ENCODE data around the gene MAPK8IP1.

Gene MAPK8IP1

GRCh38 chr11:45860764-45861510 is 24.5 kb upstream of the MAPK8IP1 start:
- no peak for DNase-seq

DNA sequence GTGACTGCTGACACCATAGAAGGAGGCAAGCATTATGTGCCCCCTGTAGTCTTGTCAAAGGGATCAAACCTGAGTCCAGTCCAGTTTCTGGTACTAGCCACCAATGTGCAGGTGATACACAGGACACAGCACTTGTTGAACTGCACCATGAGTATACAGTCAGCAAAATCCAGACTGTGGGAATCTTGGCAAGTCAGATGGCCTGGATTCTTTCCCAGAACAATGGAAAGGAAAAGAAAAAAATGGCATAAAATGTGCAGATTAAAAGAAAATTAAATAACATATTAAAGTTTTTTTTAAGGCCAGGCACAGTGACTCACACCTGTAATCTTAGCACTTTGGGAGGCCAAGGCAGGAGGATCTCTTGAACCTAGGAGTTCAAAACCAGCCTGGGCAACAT is 21.4 kb upstream of the MAPK8IP1 start:
- DNase-seq: no peak

DNA sequence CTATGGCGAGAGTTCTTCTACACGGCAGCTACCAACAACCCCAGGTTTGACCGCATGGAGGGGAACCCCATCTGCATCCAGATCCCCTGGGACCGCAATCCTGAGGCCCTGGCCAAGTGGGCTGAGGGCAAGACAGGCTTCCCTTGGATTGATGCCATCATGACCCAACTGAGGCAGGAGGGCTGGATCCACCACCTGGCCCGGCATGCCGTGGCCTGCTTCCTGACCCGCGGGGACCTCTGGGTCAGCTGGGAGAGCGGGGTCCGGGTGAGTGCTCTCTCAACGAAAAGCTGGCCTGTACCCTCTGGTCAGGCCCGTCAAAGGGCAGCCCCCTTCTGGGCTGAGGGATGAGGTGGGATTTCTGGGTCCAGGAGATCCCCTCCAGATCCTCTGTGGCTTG is 15.9 kb upstream of the MAPK8IP1 start:
- no peak for DNase-seq

DNA sequence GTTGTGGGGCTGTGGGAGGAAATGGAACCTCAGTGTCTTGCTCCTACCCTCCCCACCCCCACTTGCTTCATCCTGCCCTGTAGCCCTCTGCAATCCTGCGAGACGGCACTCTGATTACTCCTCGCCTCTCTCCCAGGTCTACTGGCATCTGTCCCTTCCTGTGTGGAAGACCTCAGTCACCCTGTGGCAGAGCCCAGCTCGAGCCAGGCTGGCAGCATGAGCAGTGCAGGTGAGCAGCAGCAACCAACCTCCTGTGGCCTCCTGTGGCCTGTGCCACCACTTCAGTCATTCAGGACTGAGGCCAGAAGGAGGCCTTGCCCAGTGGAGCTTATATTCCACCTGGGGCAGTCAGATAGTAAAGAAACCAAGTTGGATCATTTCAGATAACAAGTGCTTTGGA is 14.7 kb upstream of the MAPK8IP1 start:
- no peak for DNase-seq

- no peak for DNase-seq
Measured at GRCh38 chr11:45871638-45872037, 13.8 kb upstream of the MAPK8IP1 start.

DNA sequence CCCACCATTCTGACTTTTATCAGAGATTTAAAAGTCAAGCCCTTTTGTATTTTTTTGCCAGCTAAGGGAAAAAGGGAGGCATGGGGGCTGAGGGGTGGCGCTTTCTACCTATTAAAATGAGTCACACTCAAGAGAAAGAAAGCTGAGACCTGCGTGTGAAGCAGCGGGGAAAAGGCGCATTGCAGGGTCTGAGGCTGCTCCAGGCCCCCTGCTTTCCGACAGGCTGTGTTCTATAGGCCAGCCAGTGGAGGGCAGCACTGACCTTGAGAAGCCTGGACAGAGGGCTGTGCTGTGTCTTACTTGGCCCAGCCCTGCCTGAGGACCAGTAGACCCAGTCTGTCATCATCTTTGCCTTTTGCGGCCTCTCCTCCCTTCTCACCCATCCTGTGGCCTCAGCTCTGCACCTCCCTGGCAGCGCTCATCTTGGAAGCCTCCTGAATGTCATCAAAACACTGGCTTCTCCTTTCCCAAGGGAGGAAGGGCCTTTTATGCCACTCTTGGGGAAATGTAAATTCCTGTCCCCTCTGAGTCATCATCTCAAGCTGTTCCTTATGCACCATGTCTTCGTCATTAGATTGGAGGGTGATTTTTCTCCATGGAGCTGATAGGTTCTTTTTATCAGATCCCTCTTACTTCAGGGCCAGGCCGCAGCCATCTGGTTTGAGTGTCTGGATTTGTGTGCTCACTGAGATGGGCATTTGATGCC is 12.6 kb upstream of the MAPK8IP1 start:
- DNase-seq: no peak

DNA sequence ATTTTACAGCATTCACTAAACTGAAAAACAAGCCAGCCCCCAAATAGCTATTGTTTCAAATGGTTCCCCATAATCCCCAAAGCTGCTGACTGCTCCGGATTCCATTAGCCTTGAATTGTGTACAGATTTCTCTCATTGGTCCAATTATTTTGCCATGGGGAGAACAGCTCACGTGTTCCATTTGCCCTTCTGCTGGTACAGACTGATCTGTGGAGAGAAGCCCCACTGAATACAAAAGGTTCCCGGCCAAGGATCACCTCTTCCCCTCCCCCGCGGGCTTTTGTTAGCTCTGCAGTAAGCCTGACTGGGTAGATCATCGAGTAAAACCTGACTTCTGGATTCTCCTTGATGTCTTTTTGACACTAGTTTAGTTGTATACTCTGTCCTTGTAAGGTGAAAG is 9.1 kb upstream of the MAPK8IP1 start:
- DNase-seq: no peak

DNA sequence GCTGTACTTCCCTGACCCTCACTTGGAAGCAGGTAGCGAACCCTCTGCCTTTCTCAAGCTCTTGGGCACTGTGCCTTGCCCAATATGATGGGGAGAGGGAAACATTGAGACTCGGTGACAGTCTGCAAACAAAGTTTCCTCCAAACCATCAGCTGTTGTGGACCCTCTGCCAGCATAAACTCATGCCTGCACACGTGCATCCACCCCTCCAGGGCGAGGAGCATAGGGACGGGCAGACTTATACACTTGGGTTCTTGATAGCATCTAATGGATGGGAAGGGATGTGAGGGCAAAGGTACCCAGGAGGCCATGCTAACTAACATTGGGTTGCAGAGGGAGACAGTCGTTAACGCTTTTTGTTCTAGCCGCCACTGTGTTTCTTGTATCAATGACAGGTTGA is 8.2 kb upstream of the MAPK8IP1 start:
- DNase-seq: no peak

DNA sequence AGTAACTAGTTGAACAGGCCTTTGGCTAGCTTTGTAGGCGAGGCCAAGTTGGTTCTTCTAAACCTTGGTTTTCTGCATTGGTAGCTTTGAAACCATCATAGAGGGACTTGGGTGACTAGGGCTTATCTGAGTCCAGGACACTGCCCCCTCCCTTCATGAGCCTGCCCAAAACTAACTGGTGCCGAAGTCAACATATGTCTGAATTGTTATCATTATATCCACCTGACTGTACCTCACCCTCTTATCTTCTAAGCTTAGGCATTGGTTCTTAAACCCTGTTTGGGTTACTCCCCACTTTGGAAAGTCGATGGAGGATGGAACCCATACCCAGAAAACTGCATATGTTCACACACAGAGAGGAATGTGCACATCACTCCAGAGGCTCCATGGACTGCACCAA is 7.6 kb upstream of the MAPK8IP1 start:
- no peak for DNase-seq

- DNase-seq: no peak
Measured at GRCh38 chr11:45879803-45880686, 5.4 kb upstream of the MAPK8IP1 start.

DNA sequence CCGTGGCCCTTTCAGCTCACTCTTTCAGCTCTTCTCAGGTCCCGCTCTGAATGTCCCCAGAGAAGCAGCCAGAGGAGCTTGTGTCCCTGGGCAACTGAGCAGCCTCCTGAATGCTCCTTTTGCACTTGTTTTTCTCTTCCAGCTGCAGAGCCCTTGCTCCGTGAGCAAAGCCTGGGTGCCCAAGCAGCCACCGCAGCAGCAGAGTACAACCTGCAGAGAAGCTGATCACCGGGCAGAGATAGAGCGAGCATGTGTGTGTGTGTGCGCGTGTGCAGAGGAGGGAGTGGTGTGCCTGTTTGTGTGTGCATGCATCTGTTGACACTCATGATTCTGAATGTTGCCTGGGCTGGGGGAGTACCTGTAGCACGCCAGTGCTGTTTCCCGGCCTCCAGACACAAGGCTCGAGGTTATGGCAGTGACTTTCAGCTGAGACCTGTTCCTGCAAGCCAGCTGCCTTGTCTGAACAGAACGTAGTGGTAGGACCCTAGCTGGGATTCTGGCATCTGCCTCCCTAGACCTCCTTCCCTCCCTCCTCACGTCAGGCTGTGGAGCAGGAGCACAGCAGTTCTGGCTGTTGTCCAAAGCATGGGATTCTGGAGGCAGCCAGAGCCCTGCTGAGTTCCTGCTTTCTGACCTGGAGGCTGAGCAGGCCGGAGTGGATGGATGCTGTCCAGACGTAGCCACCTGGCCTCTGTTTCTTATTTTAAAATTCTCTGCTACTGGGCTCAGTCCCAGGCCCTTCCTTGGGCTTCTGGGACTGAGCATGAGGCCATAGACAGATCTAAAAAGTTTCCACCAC is 4.5 kb upstream of the MAPK8IP1 start:
- DNase-seq: no peak

DNA sequence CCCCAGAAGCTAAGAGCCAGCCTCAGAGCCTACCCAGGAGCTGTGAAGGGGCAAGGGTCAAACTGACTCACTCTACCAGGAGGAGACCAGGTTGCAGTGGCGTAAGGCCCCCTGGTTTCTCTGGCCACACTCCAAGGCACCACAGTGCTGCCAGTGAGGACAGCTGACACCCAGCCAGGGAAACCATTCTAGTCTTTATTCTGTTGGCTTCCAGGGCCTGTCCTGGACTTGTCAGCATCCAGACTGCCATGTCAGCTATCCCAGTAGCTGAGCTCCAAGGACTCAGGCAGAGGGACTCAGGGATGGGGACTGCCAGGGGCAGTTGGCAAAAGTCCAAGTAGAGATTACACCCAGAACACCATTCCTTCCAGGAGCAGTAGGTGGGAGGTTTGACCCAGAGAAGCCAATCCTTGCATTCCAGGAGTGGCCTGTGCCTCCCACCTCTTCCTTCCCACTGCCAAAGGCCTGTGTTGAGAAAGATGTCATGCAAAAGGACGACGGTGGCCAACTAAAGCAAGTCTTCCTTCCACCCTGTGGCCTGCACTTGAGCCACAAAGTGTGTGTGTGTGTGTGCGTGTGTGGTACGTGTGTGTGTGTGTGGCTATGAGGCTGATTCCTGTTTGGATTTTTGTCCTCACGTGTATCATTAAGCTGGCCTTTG is 3.6 kb upstream of the MAPK8IP1 start:
- DNase-seq: no peak

- DNase-seq: no peak
Measured at GRCh38 chr11:45884596-45885185, 760 bp upstream of the MAPK8IP1 start.

GRCh38 chr11:45885921-45886721 is 670 bp downstream of the MAPK8IP1 start:
- DNase-seq: no peak

GRCh38 chr11:45886816-45887520 is 1.5 kb downstream of the MAPK8IP1 start:
- no peak for DNase-seq

DNA sequence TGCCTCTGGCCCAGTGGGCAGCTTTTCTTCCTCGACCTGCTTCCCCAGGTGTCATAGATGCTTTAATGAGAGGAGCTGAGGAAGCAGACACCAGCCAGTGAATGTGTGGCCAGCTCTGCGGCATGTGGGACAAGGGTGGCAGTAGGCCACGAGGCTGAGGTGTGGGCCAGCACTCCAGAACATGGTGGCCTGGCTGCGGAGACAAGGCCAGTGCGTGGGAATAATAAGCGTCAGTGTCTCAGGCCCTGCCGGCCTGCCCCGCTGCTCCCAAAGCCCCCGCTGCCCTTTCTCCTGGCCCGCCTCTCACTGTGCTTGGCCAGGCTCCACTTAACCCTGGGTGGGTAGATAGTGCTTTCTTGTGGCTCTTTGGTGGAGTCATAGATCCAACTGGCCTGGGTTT is 2.1 kb downstream of the MAPK8IP1 start:
- DNase-seq: no peak

DNA sequence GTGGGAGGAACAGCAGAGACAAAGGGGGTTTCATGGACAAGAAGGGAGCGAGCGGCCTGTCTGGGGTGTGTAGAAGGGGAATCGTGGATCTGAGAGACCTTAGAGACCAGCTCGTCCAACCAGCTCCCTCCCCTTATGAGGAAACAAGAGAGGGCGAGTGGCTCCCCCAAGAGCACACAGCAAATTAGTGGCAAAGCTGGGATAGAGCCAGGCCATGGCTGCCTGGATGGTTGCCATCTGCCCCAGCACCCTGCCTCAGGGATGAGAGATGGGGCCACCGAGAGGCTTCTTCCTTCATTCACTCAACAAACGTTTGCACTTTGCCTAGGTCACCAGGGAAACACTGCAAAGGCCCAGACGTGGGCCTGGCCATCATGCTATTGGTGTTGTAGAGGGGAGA is 4.1 kb downstream of the MAPK8IP1 start:
- no peak for DNase-seq

- DNase-seq: no peak
Measured at GRCh38 chr11:45889966-45890365, 4.5 kb downstream of the MAPK8IP1 start.

GRCh38 chr11:45890886-45891550 is 5.6 kb downstream of the MAPK8IP1 start:
- DNase-seq: no peak

GRCh38 chr11:45892856-45893255 is 7.4 kb downstream of the MAPK8IP1 start:
- no peak for DNase-seq
